OCI-LY7 (cell line): ENCODE data around the gene CROT. TPM values are rescaled to one million over a fixed set of nuclear protein-coding genes. Genes with fewer than 3 reads are reported as not detected.

ENCODE experiments used
- BruUV-seq: library from RNA; stranded (reverse); fragments of 400-500 nt; replicated peaks from 2 replicates; lab custom pipeline; 2021; lab: Mats Ljungman, UMichigan
- CTCF ChIA-PET: fragments of 300-600 bp; sonication (Branson Sonifier 250); formaldehyde crosslinking; loops from one replicate; lab custom pipeline; 2022; ENCODE audit warnings: antibody characterized with exemption; ENCODE audit not compliant: unreplicated experiment; lab: Charles Lee
- POLR2A ChIA-PET: fragments of 300-600 bp; sonication (Branson Sonifier 250); formaldehyde crosslinking; loops from one replicate; lab custom pipeline; 2022; ENCODE audit warnings: antibody characterized with exemption; lab: Charles Lee
- DNase-seq: peaks from one replicate; pipeline ENCODE4 v3.0.0-alpha.2; 2015; ENCODE audit warnings: low spot score
- H2AFZ ChIP-seq: fragments of 200-600 bp; sonication (generic), shearing (Covaris generic); 2 replicates; pipeline ENCODE4 v1.6.1; 2014; ENCODE audit warnings: mild to moderate bottlenecking, antibody characterized with exemption, low read length, moderate library complexity
- H3K27ac ChIP-seq: fragments of 200-600 bp; sonication (generic); 2 replicates; pipeline ENCODE4 v1.5.1; 2014; ENCODE audit warnings: mixed run types, low read depth, mild to moderate bottlenecking, moderate library complexity, low read length, inconsistent platforms; ENCODE audit not compliant: poor library complexity, severe bottlenecking
- H3K36me3 ChIP-seq: fragments of 200-600 bp; sonication (generic); 2 replicates; pipeline ENCODE4 v1.6.1; 2014; ENCODE audit warnings: mild to moderate bottlenecking, antibody characterized with exemption, low read length, moderate library complexity, mixed read lengths; ENCODE audit not compliant: insufficient read depth
- H3K4me1 ChIP-seq: fragments of 200-600 bp; sonication (generic); 2 replicates; pipeline ENCODE4 v1.5.1; 2014; ENCODE audit warnings: mild to moderate bottlenecking, low read length; ENCODE audit not compliant: insufficient read depth, poor library complexity, severe bottlenecking
- H3K4me2 ChIP-seq: fragments of 200-600 bp; sonication (generic); 2 replicates; pipeline ENCODE4 v1.6.1; 2014; ENCODE audit warnings: mild to moderate bottlenecking, low read length
- H3K4me3 ChIP-seq: fragments of 200-600 bp; sonication (generic); 2 replicates; pipeline ENCODE4 v1.5.1; 2014; ENCODE audit warnings: mild to moderate bottlenecking, low read depth, low read length; ENCODE audit not compliant: poor library complexity, severe bottlenecking
- H3K79me2 ChIP-seq: fragments of 200-600 bp; sonication (generic); 2 replicates; pipeline ENCODE4 v1.6.1; 2016; ENCODE audit warnings: low read depth, mild to moderate bottlenecking, low read length, moderate library complexity, mixed read lengths; ENCODE audit not compliant: insufficient read depth
- H3K9me2 ChIP-seq: fragments of 200-600 bp; sonication (generic); 2 replicates; pipeline ENCODE4 v1.6.1; 2016; ENCODE audit warnings: mild to moderate bottlenecking, low read length, mixed read lengths; ENCODE audit not compliant: insufficient read depth
- H3K9me3 ChIP-seq: fragments of 200-600 bp; sonication (generic); 2 replicates; pipeline ENCODE4 v1.6.1; 2014; ENCODE audit warnings: mild to moderate bottlenecking, mixed run types, low read length, mixed read lengths
- H4K20me1 ChIP-seq: fragments of 200-600 bp; sonication (generic); 2 replicates; pipeline ENCODE4 v1.6.1; 2014; ENCODE audit warnings: mild to moderate bottlenecking, antibody characterized with exemption, low read length, moderate library complexity, mixed read lengths; ENCODE audit not compliant: insufficient read depth
- EZH2phosphoT487 ChIP-seq: fragments of 200-600 bp; sonication (generic); IDR thresholded peaks from 2 replicates; pipeline ENCODE4 v1.6.1; 2018; ENCODE audit warnings: low read depth, borderline replicate concordance, mild to moderate bottlenecking, mixed run types, antibody characterized with exemption, low read length, moderate library complexity, mixed read lengths
- intact Hi-C: fragments of 100-400 bp; cut with micrococcal nuclease; formaldehyde crosslinking; loops from one replicate; pipeline ENCODE4 v1.10.0; 2022; ENCODE audit not compliant: unreplicated experiment
- total RNA-seq, 2 experiments: library from RNA; depleted of rRNA in 1 of 2; stranded (reverse); fragments of >200 nt in 1 of 2; shearing (Covaris generic) in 1 of 2; gene quantifications; 2 replicates each; pipeline ENCODE4 v1.2.3, GENCODE V29; 2014 to 2022
- TF ChIP-seq, protein P1 (sequence below): fragments of 200-600 bp; sonication (generic); conservative IDR thresholded peaks from 2 replicates; pipeline ENCODE4 v1.5.1; 2014; ENCODE audit warnings: mild to moderate bottlenecking, antibody characterized with exemption, low read length, moderate library complexity, mixed read lengths

CROT gene
- total RNA-seq, 2 experiments from 2014 or later: 3.0 to 8.1 TPM

DNA sequence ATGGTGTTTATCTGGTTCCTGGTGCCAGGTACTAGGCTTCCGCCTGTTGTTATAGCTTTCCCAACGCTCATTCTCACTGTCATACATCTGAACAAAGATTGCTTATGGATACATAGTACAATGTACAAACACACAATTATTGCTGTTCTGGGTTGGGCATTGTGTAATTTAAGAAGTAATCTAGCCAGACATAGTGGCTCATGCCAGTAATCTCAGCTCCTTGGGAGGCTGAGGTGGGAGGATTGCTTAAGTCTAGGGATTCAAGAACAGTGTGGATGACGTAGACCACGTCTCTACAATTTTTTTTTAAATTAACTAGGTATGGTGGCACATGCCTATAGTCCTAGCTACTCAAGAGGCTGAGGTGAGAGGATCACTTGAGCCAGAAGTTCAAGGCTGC, 9.3 kb upstream of the CROT start:
- POLR2A ChIA-PET: interaction anchor here (0.5 to 1.5 kb wide), 4 partner anchors 9 to 423 kb away, joined by 3 to 4 read pairs (median 3); partner anchors contain the start of gene CROT
- H2AFZ ChIP-seq: no peak overlapping the region
- H3K9me2 ChIP-seq: no peaks in the 10 kb centered on the region
- no TSS peak for BruUV-seq
- no peak overlapping the region for H3K27ac ChIP-seq
- no peaks in the 10 kb centered on the region for H3K4me1 ChIP-seq
- no peak overlapping the region for H3K4me2 ChIP-seq
- peaks cover 2% of the 10 kb centered on the region; the same call in 1 of the 2 replicates for H3K36me3 ChIP-seq
- intact Hi-C loops: no loop called here
- no peak for DNase-seq
- H3K9me3 ChIP-seq: peaks cover 4% of the 10 kb centered on the region; the same call in 1 of the 2 replicates
- no peak for TF ChIP-seq EZH2phosphoT487
- TF ChIP-seq, protein P1, sequence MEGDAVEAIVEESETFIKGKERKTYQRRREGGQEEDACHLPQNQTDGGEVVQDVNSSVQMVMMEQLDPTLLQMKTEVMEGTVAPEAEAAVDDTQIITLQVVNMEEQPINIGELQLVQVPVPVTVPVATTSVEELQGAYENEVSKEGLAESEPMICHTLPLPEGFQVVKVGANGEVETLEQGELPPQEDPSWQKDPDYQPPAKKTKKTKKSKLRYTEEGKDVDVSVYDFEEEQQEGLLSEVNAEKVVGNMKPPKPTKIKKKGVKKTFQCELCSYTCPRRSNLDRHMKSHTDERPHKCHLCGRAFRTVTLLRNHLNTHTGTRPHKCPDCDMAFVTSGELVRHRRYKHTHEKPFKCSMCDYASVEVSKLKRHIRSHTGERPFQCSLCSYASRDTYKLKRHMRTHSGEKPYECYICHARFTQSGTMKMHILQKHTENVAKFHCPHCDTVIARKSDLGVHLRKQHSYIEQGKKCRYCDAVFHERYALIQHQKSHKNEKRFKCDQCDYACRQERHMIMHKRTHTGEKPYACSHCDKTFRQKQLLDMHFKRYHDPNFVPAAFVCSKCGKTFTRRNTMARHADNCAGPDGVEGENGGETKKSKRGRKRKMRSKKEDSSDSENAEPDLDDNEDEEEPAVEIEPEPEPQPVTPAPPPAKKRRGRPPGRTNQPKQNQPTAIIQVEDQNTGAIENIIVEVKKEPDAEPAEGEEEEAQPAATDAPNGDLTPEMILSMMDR: no peak
- CTCF ChIA-PET: no interaction called here
- H3K4me3 ChIP-seq: no peak overlapping the region
- no peaks in the 10 kb centered on the region for H3K79me2 ChIP-seq
- no peaks in the 10 kb centered on the region for H4K20me1 ChIP-seq

DNA sequence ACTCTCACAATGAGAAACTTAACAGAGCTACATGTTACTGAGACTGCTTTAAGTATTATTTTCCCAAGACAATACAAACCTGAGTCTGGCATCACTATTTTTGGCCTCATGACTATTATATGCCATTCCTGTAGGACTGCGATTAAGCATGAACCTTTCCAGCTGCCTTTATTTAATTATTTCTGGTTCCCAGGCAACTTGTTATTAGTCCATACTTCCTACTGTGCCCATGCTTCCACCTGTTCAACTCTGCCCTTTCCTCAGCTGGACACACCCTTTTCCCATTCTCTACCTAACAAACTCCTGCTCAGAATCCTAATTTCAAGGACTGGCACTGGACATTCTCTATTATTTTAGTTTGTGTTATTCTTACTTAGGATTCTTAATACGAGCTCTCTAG, 8.1 kb upstream of the CROT start:
- Histone ChIP-seq H3K79me2 (no peaks in the 10 kb centered on the region), H4K20me1 (no peaks in the 10 kb centered on the region), H2AFZ (no peak overlapping the region), H3K36me3 (peaks cover 6% of the 10 kb centered on the region; the same call in 1 of the 2 replicates), H3K9me3 (peaks cover 4% of the 10 kb centered on the region; the same call in 1 of the 2 replicates), H3K9me2 (no peaks in the 10 kb centered on the region), H3K4me1 (no peaks in the 10 kb centered on the region), H3K4me2 (no peak overlapping the region), H3K4me3 (no peak overlapping the region), H3K27ac (no peak overlapping the region)
- ChIA-PET POLR2A (interaction anchor here (0.6 to 1.6 kb wide), 4 partner anchors 8 to 850 kb away, joined by 3 to 6 read pairs (median 5); partner anchors contain the start of gene CROT), CTCF (no interaction called here)
- no peak for DNase-seq
- intact Hi-C loops: no loop called here
- BruUV-seq: no TSS peak
- no peak for TF ChIP-seq EZH2phosphoT487
- TF ChIP-seq, protein P1: no peak

DNA sequence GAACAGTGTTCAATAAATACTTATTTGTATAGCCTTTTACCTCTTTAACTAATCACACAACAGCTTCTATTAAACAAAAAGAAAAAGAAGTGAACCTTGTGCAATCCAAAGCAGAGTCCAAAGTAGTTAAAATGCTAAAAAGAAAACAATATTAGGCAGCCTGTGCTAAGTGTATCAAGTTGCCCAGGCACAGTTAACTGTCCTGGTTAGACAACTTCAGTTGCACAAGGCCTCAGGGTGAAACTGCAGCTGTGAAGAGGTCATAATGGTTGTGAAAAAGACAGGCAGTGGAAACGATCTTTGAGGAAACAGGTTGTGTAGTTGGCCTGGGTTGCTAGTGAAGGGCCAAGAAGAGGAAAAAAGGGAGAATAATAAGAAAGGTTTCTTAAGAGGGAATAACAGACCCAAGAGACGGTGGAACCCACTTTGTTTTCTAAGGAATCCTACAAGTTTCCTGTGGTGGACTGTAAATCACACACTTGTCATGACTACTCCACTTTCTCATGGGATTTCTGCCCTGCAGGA, 6.0 kb upstream of the CROT start:
- peaks cover 16% of the 10 kb centered on the region; the same call in 1 of the 2 replicates for H3K79me2 ChIP-seq
- H3K4me3 ChIP-seq: no peak overlapping the region
- H3K4me1 ChIP-seq: peaks cover 20% of the 10 kb centered on the region
- intact Hi-C loops: no loop called here
- BruUV-seq: no TSS peak
- H3K9me3 ChIP-seq: no peaks in the 10 kb centered on the region
- no peaks in the 10 kb centered on the region for H4K20me1 ChIP-seq
- ChIA-PET POLR2A (interaction anchor here (0.6 to 1.5 kb wide), 2 partner anchors 17 to 423 kb away, joined by 3 to 6 read pairs; no protein-coding TSS in a partner anchor), CTCF (no interaction called here)
- H2AFZ ChIP-seq: no peak overlapping the region
- H3K4me2 ChIP-seq: no peak overlapping the region
- H3K9me2 ChIP-seq: no peaks in the 10 kb centered on the region
- TF ChIP-seq EZH2phosphoT487: no peak
- H3K36me3 ChIP-seq: peaks cover 6% of the 10 kb centered on the region; the same call in 1 of the 2 replicates
- H3K27ac ChIP-seq: no peak overlapping the region
- no peak for DNase-seq
